NCI-H1048 (cell line): ENCODE measurements around the gene FAM72A.
"Not testable (repeated sequence)": the region's sequence is repeated elsewhere in the genome, so short reads cannot be mapped to it uniquely, and the experiment has no call there.

ENCODE experiments used
- DNase-seq: peaks from one replicate; lab custom pipeline; 2025; lab: John Stamatoyannopoulos, UW

The FAM72A gene

GRCh38 chr1:206169794-206170193 lies 32.8 kb downstream of the FAM72A start:
- DNase-seq: not testable (repeated sequence)

GRCh38 chr1:206167350-206168029 lies 35.1 kb downstream of the FAM72A start:
- DNase-seq: not testable (repeated sequence)

- DNase-seq: no peak
These were observed 56.8 kb downstream of the FAM72A start for GRCh38 chr1:206145771-206146290.

DNA sequence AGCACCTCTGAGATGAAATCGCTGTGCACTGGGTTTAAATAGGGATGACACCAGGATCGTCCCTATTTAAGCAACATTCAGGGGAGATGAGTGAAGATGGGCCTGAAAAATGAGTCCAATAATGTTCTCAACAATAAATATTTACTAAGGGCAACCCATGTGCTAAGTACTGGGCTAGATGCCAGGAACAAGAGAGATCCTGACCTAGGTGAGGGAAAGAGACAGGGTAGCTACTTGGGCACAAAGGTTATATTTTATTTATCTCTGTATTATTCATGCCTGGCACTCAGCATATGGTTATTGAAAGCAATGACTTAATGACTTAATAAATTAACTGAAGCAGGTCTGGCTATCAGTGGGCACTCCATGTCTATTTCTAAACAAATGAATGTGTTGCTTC lies 58.0 kb downstream of the FAM72A start:
- no peak for DNase-seq

GRCh38 chr1:206143537-206144172 lies 59.0 kb downstream of the FAM72A start:
- no peak for DNase-seq

- no peak for DNase-seq
These were observed 59.9 kb downstream of the FAM72A start for GRCh38 chr1:206142770-206143169.

GRCh38 chr1:206142011-206142410 lies 60.6 kb downstream of the FAM72A start:
- DNase-seq: no peak

DNA sequence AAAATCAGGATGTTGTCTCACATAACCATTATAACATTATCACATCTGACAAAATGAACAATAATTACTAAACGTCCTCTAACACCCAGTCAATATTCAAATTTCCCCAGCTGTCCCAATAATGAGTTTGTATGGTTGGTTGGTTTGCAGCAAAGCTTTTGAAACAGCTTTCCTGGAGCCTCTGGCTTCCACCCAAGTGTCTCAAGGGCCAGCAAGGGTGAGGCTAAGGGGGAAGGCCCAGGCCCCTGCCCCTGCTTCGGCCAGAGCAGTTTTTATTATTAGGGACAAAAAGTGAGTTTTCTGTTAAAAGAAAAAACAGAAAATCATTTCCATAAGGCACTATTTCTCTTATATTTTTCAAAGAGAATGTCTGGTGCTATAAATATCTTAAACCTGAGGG lies 66.4 kb downstream of the FAM72A start:
- no peak for DNase-seq
